IPS DF 4.7 (cell line): ENCODE data around the gene MAP4.
"Not testable (repeated sequence)": the region's sequence is repeated elsewhere in the genome, so short reads cannot be mapped to it uniquely, and the experiment has no call there.

Experiments used
- DNase-seq: peaks from one replicate; pipeline ENCODE4 v3.0.0-alpha.2; 2013; ENCODE audit warnings: low spot score; ENCODE audit errors: extremely low read depth

MAP4 gene

GRCh38 chr3:48014358-48014757 lies 1.9 kb downstream of the MAP4 start:
- no peak for DNase-seq

- DNase-seq, result no peak
These were observed 2.8 kb downstream of the MAP4 start for GRCh38 chr3:48013288-48013980.

- no peak for DNase-seq
These were observed 3.6 kb downstream of the MAP4 start for GRCh38 chr3:48012659-48013058.

GRCh38 chr3:48008066-48008465 lies 8.2 kb downstream of the MAP4 start:
- not testable (repeated sequence) for DNase-seq

GRCh38 chr3:48007361-48007760 lies 8.9 kb downstream of the MAP4 start:
- DNase-seq, result not testable (repeated sequence)

- DNase-seq, result not testable (repeated sequence)
These were observed 9.4 kb downstream of the MAP4 start for GRCh38 chr3:48006794-48007193.

- DNase-seq, result no peak
These were observed 11.5 kb downstream of the MAP4 start for GRCh38 chr3:48004694-48005093.

- no peak for DNase-seq
These were observed 13.4 kb downstream of the MAP4 start for GRCh38 chr3:48002787-48003186.

- no peak for DNase-seq
These were observed 14.2 kb downstream of the MAP4 start for GRCh38 chr3:48001991-48002390.

- no peak for DNase-seq
These were observed 16.0 kb downstream of the MAP4 start for GRCh38 chr3:48000212-48000611.

GRCh38 chr3:47996440-47996839 lies 19.8 kb downstream of the MAP4 start:
- DNase-seq, result no peak

- DNase-seq, result no peak
These were observed 22.0 kb downstream of the MAP4 start for GRCh38 chr3:47994180-47994579.

GRCh38 chr3:47991341-47991740 lies 24.9 kb downstream of the MAP4 start:
- DNase-seq, result no peak

- peak; percentile 46 for DNase-seq
These were observed 26.2 kb downstream of the MAP4 start for GRCh38 chr3:47989981-47990440.

GRCh38 chr3:47985381-47985780 lies 30.8 kb downstream of the MAP4 start:
- DNase-seq, result no peak

GRCh38 chr3:47984075-47984728 lies 32.0 kb downstream of the MAP4 start:
- DNase-seq, result no peak

- no peak for DNase-seq
These were observed 35.4 kb downstream of the MAP4 start for GRCh38 chr3:47980795-47981194.

GRCh38 chr3:47979070-47979469 lies 37.1 kb downstream of the MAP4 start:
- DNase-seq, result no peak

GRCh38 chr3:47978386-47978785 lies 37.8 kb downstream of the MAP4 start:
- no peak for DNase-seq

- DNase-seq, result no peak
These were observed 40.0 kb downstream of the MAP4 start for GRCh38 chr3:47976135-47976732.

- no peak for DNase-seq
These were observed 41.2 kb downstream of the MAP4 start for GRCh38 chr3:47974974-47975470.

- no peak for DNase-seq
These were observed 45.1 kb downstream of the MAP4 start for GRCh38 chr3:47971081-47971480.
